Esophagus squamous epithelium (tissue), 5 donors: ENCODE results near the gene ALDH4A1. TPM values are rescaled to one million over a fixed set of nuclear protein-coding genes. Genes with fewer than 3 reads are reported as not detected.

Experiments
- DNase-seq: peaks from one replicate; lab custom pipeline; 2025; lab: John Stamatoyannopoulos, UW
- H3K27ac ChIP-seq, 4 donors: fragments of 200-600 bp; sonication (generic); one replicate each; pipeline ENCODE4 v1.5.1; 2016 to 2019; ENCODE audit warnings: mild to moderate bottlenecking in 1 of 4
- H3K27me3 ChIP-seq, 4 donors: fragments of 200-600 bp; sonication (generic); 1 replicate in 3 of 4; 2 replicates in 1 of 4; pipeline versions ENCODE4 v1.5.1 to v1.6.0; 2017 to 2021; ENCODE audit warnings: antibody characterized with exemption in 1 of 4
- H3K36me3 ChIP-seq, 3 donors: fragments of 200-600 bp; sonication (generic); one replicate each; pipeline ENCODE4 v1.5.1; 2016 to 2019
- H3K4me1 ChIP-seq, 3 donors: fragments of 200-600 bp; sonication (generic); one replicate each; pipeline ENCODE4 v1.5.1; 2017 to 2019
- H3K4me3 ChIP-seq, 4 donors: fragments of 200-600 bp; sonication (generic); 1 replicate in 3 of 4; 2 replicates in 1 of 4; pipeline ENCODE4 v1.5.1; 2016 to 2019; ENCODE audit warnings: mild to moderate bottlenecking in 2 of 4, moderate library complexity in 1 of 4
- H3K9me3 ChIP-seq, 3 donors: fragments of 200-600 bp; sonication (generic); one replicate each; pipeline ENCODE4 v1.5.1; 2016 to 2019
- CTCF ChIP-seq, 6 experiments: fragments of 450-650 bp in 4 of 6; fragments of 200-600 bp in 2 of 6; sonication (generic) in 2 of 6; IDR thresholded peaks; one replicate each; pipeline ENCODE4 v1.5.1; 2016 to 2019; ENCODE audit warnings: antibody characterized with exemption in 6 of 6, mild to moderate bottlenecking in 4 of 6, moderate library complexity in 4 of 6
- POLR2A ChIP-seq, 4 donors: fragments of 450-650 bp; IDR thresholded peaks; one replicate each; pipeline ENCODE4 v1.6.1; 2017; ENCODE audit warnings: antibody characterized with exemption in 4 of 4, mild to moderate bottlenecking in 4 of 4, moderate library complexity in 3 of 4
- WGBS, 2 donors: methylation state at CpG; one replicate each; pipeline ENCODE4 v1.1.5; 2018; 5-methylcytosine and 5-hydroxymethylcytosine counted together
- intact Hi-C: fragments of 100-400 bp; cut with DNase I; formaldehyde crosslinking; loops from one replicate; pipeline ENCODE4 v1.15.0; 2022
- total RNA-seq, 4 donors: library from RNA; depleted of rRNA; stranded (reverse); fragments of >200 nt; gene quantifications; one replicate each; pipeline ENCODE4 v1.1.0, GENCODE V29; 2016
- donor health status: DM: yes; HTN: yes; CAD: no.

ALDH4A1 gene
- total RNA-seq, 4 donors from 2014 or later, result 36.7 to 59.1 (median 50.3) TPM

DNA sequence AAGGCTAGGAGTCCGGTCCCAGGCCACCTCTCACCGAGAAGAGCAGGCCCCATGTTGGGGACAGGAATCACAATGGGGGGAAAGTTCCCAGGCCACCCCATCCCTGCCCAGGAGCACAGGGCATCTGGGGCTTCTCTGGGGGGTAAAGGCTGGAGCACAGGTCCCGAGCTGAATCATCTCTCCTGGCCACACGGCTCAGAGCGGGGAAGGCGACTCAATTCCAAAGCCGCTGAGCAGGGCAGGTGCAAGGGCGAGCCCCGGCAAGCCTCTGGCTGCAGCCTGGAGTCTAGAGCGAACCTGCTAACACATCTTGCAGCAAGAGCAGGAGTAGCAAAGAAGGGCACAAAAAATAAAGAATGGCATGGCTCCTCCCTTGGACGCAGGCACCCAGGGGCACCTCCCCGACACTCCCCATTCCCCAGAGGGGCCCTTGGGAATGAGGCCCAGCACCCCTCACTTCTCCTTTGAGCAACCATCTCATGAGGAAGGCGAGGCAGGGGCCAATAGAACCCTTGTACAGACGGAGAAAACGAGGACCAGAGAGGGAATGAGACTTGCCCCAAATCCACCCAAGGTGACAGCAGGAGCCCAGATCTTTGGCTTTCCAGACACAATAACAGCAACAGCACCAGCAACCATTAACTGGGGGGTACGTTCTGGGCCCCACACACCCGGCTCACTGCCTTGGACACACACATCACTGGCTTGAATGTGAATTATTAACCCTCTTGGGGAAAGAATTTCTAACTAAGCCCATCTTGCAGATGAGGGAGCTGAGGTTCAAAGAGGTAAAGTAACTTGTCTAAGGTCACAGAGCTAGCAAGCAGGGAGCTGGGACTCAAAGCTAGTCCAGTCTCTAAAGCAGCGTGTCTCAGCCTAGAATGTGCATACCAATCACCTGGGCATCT, 20.7 kb upstream of the ALDH4A1 start:
- TF ChIP-seq CTCF (IDR thresholded peaks at IDR 0.05) (no peak), POLR2A (IDR thresholded peaks at IDR 0.05) (no peak)
- Histone ChIP-seq H3K9me3 (no peaks in the 10 kb centered on the region), H3K4me1 (peaks cover 53 to 68% (median 54%) of the 10 kb centered on the region in 3 donors), H3K27ac (peak overlapping the region; percentile 69 to 93 (median 88)), H3K36me3 (peaks cover 12 to 30% (median 14%) of the 10 kb centered on the region in 3 donors), H3K27me3 (no peaks in the 10 kb centered on the region), H3K4me3 (peak overlapping the region in 2 of 4 donors; percentile 1 to 41)
- intact Hi-C loops, result no loop called here
- 28 to 36% methylated on average over 6 to 8 of the region's 18 CpGs for WGBS, 2 donors
- DNase-seq, result no peak

- WGBS, 2 donors, result 0 to 21% methylated on average over 3 to 6 of the region's 8 CpGs
- peak overlapping the region in 2 of 4 donors; percentile 1 to 41 for H3K4me3 ChIP-seq
- no peaks in the 10 kb centered on the region for H3K27me3 ChIP-seq
- H3K36me3 ChIP-seq, result peaks cover 15 to 37% (median 17%) of the 10 kb centered on the region in 3 donors
- DNase-seq, result no peak
- peak overlapping the region; percentile 69 to 93 (median 88) for H3K27ac ChIP-seq
- peak in 2 of 4 donors; percentile 36 to 54 for TF ChIP-seq POLR2A (IDR thresholded peaks at IDR 0.05)
- peak in 2 of 6 experiments; percentile 15 to 42 for TF ChIP-seq CTCF (IDR thresholded peaks at IDR 0.05)
- H3K9me3 ChIP-seq, result no peaks in the 10 kb centered on the region
- intact Hi-C loops, result no loop called here
- H3K4me1 ChIP-seq, result peaks cover 45 to 60% (median 46%) of the 10 kb centered on the region in 3 donors
Observed at GRCh38 chr1:18922319-18922726, 20.0 kb upstream of the ALDH4A1 start.

- Histone ChIP-seq H3K27me3 (no peaks in the 10 kb centered on the region), H3K27ac (peak overlapping the region; percentile 69 to 93 (median 88)), H3K36me3 (peaks cover 15 to 44% (median 23%) of the 10 kb centered on the region in 3 donors), H3K4me3 (peak overlapping the region in 1 of 4 donors; percentile 41), H3K9me3 (no peaks in the 10 kb centered on the region), H3K4me1 (peaks cover 39 to 54% (median 40%) of the 10 kb centered on the region in 3 donors)
- intact Hi-C loops, result no loop called here
- DNase-seq, result no peak
- TF ChIP-seq POLR2A (IDR thresholded peaks at IDR 0.05) (no peak), CTCF (IDR thresholded peaks at IDR 0.05) (peak in 4 of 6 experiments; percentile 13 to 38 (median 20))
- WGBS, 2 donors, result 57 to 59% methylated on average over 14 to 17 of the region's 17 CpGs
Observed at GRCh38 chr1:18921516-18922251, 19.3 kb upstream of the ALDH4A1 start.

DNA sequence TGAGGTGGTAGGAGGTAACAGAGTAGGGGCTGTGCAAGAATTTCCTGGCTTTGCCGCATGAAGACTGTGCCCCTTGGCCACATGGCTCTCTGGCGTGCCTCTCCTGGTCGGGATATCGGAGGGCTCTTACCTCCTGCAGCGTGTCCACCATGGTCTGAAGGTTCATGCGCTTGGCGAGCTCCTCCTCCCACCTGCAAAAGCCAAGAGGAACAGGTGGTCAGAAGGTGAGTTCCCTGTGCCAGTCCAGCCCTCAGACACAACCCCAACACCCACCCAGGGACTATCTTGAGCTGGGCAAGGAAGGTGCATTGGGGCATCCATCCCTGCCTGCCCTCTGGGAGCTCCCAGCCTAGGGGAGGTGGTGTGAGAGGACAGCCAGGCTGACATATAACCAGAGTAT, 18.6 kb upstream of the ALDH4A1 start:
- no peaks in the 10 kb centered on the region for H3K27me3 ChIP-seq
- intact Hi-C loops, result no loop called here
- DNase-seq, result no peak
- H3K9me3 ChIP-seq, result no peaks in the 10 kb centered on the region
- TF ChIP-seq CTCF (IDR thresholded peaks at IDR 0.05) (no peak), POLR2A (IDR thresholded peaks at IDR 0.05) (no peak)
- 91 to 100% methylated on average over 1 to 7 of the region's 7 CpGs for WGBS, 2 donors
- no peak overlapping the region for H3K27ac ChIP-seq
- no peak overlapping the region for H3K4me3 ChIP-seq
- peaks cover 32 to 46% (median 33%) of the 10 kb centered on the region in 3 donors for H3K4me1 ChIP-seq
- peaks cover 15 to 51% (median 23%) of the 10 kb centered on the region in 3 donors for H3K36me3 ChIP-seq
